HEK293T (cell line): ENCODE data around the gene ACVR1.

Experiments
- ARNT ChIP-seq: fragments of 450-650 bp; IDR thresholded peaks from 2 replicates; pipeline ENCODE4 v1.6.1; 2017; ENCODE audit warnings: mild to moderate bottlenecking
- BHLHE40 ChIP-seq: fragments of 450-650 bp; IDR thresholded peaks from 2 replicates; pipeline ENCODE4 v1.6.1; 2016; ENCODE audit warnings: mild to moderate bottlenecking, moderate library complexity, borderline replicate concordance
- ELF4 ChIP-seq: fragments of 450-650 bp; IDR thresholded peaks from 2 replicates; pipeline ENCODE4 v1.6.1; 2017; ENCODE audit warnings: antibody characterized with exemption
- FOXM1 ChIP-seq: fragments of 450-650 bp; IDR thresholded peaks from 2 replicates; pipeline ENCODE4 v1.6.1; 2017; ENCODE audit warnings: mild to moderate bottlenecking, borderline replicate concordance
- HDGF ChIP-seq: fragments of 450-650 bp; IDR thresholded peaks from 2 replicates; pipeline ENCODE4 v1.6.1; 2017; ENCODE audit warnings: antibody characterized with exemption, borderline replicate concordance
- L3MBTL2 ChIP-seq: fragments of 450-650 bp; conservative IDR thresholded peaks from 2 replicates; pipeline ENCODE4 v1.6.1; 2016; ENCODE audit warnings: mild to moderate bottlenecking
- LEF1 ChIP-seq: fragments of 450-650 bp; IDR thresholded peaks from 2 replicates; pipeline ENCODE4 v1.6.1; 2017; ENCODE audit warnings: mild to moderate bottlenecking, borderline replicate concordance
- NFRKB ChIP-seq: fragments of 450-650 bp; IDR thresholded peaks from 2 replicates; pipeline ENCODE4 v1.6.1; 2016; ENCODE audit warnings: mild to moderate bottlenecking, moderate library complexity
- PKNOX1 ChIP-seq: fragments of 450-650 bp; IDR thresholded peaks from 2 replicates; pipeline ENCODE4 v1.6.1; 2016
- SP1 ChIP-seq: fragments of 450-650 bp; IDR thresholded peaks from 2 replicates; pipeline ENCODE4 v1.6.1; 2017
- ZNF384 ChIP-seq: fragments of 450-650 bp; IDR thresholded peaks from 2 replicates; pipeline ENCODE4 v1.6.1; 2016

- no peak for TF ChIP-seq HDGF
- TF ChIP-seq SP1, result no peak
- TF ChIP-seq ZNF384, result no peak
- TF ChIP-seq BHLHE40, result no peak
- no peak for TF ChIP-seq ARNT
- no peak for TF ChIP-seq ELF4
- TF ChIP-seq LEF1, result no peak
- no peak for TF ChIP-seq FOXM1
- no peak for TF ChIP-seq PKNOX1
- TF ChIP-seq NFRKB, result no peak
- TF ChIP-seq L3MBTL2, result no peak
These were observed 34.6 kb downstream of the ACVR1 start for GRCh38 chr2:157841485-157841884.
